K562 (cell line): ENCODE data around the gene GLDN.

ENCODE experiments used
- NFXL1 ChIP-seq: fragments of 450-650 bp; formaldehyde crosslinking; IDR thresholded peaks from 2 replicates; pipeline ENCODE4 v1.4.0; 2021; ENCODE audit warnings: mild to moderate bottlenecking
- NRF1 ChIP-seq, 2 experiments: fragments of 450-650 bp; IDR thresholded peaks in 1 of 2; conservative IDR thresholded peaks in 1 of 2; 2 replicates each; pipeline ENCODE4 v1.6.1; 2014; ENCODE audit warnings: mild to moderate bottlenecking in 2 of 2
- SAFB ChIP-seq: fragments of 200-400 bp; formaldehyde crosslinking; IDR thresholded peaks from 2 replicates; pipeline ENCODE4 v1.6.1; 2017; ENCODE audit warnings: low read depth, low read length, borderline replicate concordance
- TF ChIP-seq, protein P1 (sequence below): sonication (generic); formaldehyde crosslinking; IDR thresholded peaks from 2 replicates; pipeline ENCODE4 v1.5.0; 2020; ENCODE audit warnings: missing genetic modification reagents

GRCh38 chr15:51416129-51416528 lies 74.7 kb downstream of the GLDN start:
- TF ChIP-seq SAFB (no peak), NRF1 (conservative IDR thresholded peaks at IDR 0.05 in 1 of 2, IDR thresholded peaks at IDR 0.05 in 1 of 2) (no peak), NFXL1 (CRISPR knock-in tag) (no peak)
- TF ChIP-seq, protein P1, sequence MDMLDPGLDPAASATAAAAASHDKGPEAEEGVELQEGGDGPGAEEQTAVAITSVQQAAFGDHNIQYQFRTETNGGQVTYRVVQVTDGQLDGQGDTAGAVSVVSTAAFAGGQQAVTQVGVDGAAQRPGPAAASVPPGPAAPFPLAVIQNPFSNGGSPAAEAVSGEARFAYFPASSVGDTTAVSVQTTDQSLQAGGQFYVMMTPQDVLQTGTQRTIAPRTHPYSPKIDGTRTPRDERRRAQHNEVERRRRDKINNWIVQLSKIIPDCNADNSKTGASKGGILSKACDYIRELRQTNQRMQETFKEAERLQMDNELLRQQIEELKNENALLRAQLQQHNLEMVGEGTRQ = no peak
